ENCODE data around the gene STK32B.
"Not testable (repeated sequence)": the region's sequence is repeated elsewhere in the genome, so short reads cannot be mapped to it uniquely, and the experiment has no call there.

Gene STK32B

GRCh38 chr4:5212255-5213013 is 161.2 kb downstream of the STK32B start:
- DNase-seq, result no peak

GRCh38 chr4:5213087-5213595 is 161.9 kb downstream of the STK32B start:
- no peak for DNase-seq

GRCh38 chr4:5215321-5215720 is 164.0 kb downstream of the STK32B start:
- no peak for DNase-seq

GRCh38 chr4:5217421-5217820 is 166.1 kb downstream of the STK32B start:
- DNase-seq, result no peak

- DNase-seq, result no peak
These were observed 167.2 kb downstream of the STK32B start for GRCh38 chr4:5218376-5219069.

GRCh38 chr4:5220028-5220427 is 168.7 kb downstream of the STK32B start:
- DNase-seq, result peak; percentile 7

GRCh38 chr4:5222047-5222446 is 170.8 kb downstream of the STK32B start:
- DNase-seq, result no peak

GRCh38 chr4:5222951-5223350 is 171.7 kb downstream of the STK32B start:
- DNase-seq, result no peak

- DNase-seq, result no peak
These were observed 173.1 kb downstream of the STK32B start for GRCh38 chr4:5224340-5224739.

GRCh38 chr4:5232549-5232948 is 181.3 kb downstream of the STK32B start:
- DNase-seq, result no peak

GRCh38 chr4:5237086-5237660 is 185.9 kb downstream of the STK32B start:
- no peak for DNase-seq

- no peak for DNase-seq
These were observed 186.9 kb downstream of the STK32B start for GRCh38 chr4:5238173-5238572.

- DNase-seq, result not testable (repeated sequence)
These were observed 195.8 kb downstream of the STK32B start for GRCh38 chr4:5247061-5247460.

GRCh38 chr4:5247735-5248134 is 196.5 kb downstream of the STK32B start:
- no peak for DNase-seq

- no peak for DNase-seq
These were observed 198.4 kb downstream of the STK32B start for GRCh38 chr4:5249727-5250126.

GRCh38 chr4:5250536-5250935 is 199.3 kb downstream of the STK32B start:
- DNase-seq, result not testable (repeated sequence)

GRCh38 chr4:5256421-5256820 is 205.1 kb downstream of the STK32B start:
- DNase-seq, result no peak

- no peak for DNase-seq
These were observed 205.8 kb downstream of the STK32B start for GRCh38 chr4:5257086-5257485.

- no peak for DNase-seq
These were observed 208.2 kb downstream of the STK32B start for GRCh38 chr4:5259471-5259870.

GRCh38 chr4:5260121-5260520 is 208.8 kb downstream of the STK32B start:
- DNase-seq, result no peak

- no peak for DNase-seq
These were observed 210.6 kb downstream of the STK32B start for GRCh38 chr4:5261866-5262265.

- no peak for DNase-seq
These were observed 215.7 kb downstream of the STK32B start for GRCh38 chr4:5266991-5267390.

GRCh38 chr4:5267408-5267807 is 216.1 kb downstream of the STK32B start:
- DNase-seq, result no peak
